ENCODE measurements around the gene DSP.

DSP gene

GRCh38 chr6:7566107-7566506 lies 24.6 kb downstream of the DSP start:
- no peaks in the 10 kb centered on the region for H3K9me3 ChIP-seq (ENCODE audit: control insufficient read depth in 1 of 2, low read length in 2 of 2)
- no peak overlapping the region for H3K4me3 ChIP-seq (ENCODE audit: low read depth in 1 of 2, low read length in 2 of 2)
- H3K27ac ChIP-seq (ENCODE audit: low read length): no peak overlapping the region
- H3K27me3 ChIP-seq (ENCODE audit: low read depth, low read length): no peaks in the 10 kb centered on the region
- no peaks in the 10 kb centered on the region for H3K4me1 ChIP-seq (ENCODE audit: control insufficient read depth in 1 of 2, insufficient read depth in 2 of 2, low read length in 2 of 2)
- peaks cover 0 to 3% of the 10 kb centered on the region in 2 donors for H3K36me3 ChIP-seq (ENCODE audit: control insufficient read depth in 1 of 2, insufficient read depth in 2 of 2, low read length in 2 of 2)

DNA sequence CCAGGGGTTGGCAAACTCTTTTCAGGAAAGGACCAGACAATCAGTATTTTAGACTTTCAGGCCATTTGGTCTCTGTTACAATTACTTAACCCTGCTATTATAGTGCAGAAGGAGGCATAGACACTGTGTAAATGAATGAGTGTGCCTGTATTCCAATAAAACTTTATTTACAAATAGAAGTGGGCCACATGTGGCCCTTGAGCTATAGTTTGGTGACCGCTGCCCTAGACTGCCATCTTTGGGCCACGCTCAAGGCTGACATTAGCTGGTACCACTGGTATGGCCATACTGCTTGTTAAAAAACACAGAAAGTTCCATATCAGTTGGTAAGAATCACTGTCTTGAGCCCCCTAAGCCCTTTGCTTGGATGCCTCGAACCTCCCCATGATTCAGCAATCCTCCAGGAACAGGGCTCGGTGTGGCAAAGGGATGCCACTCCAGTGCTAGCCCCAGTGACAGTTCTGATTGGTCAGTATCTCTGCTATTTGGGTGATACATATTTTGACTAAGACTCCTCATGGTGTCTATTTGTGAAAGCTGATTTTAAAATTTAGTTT lies 25.2 kb downstream of the DSP start:
- Histone ChIP-seq H3K36me3 (ENCODE audit: control insufficient read depth in 1 of 2, insufficient read depth in 2 of 2, low read length in 2 of 2) (peaks cover 0 to 3% of the 10 kb centered on the region in 2 donors), H3K4me3 (ENCODE audit: low read depth in 1 of 2, low read length in 2 of 2) (no peak overlapping the region), H3K27ac (ENCODE audit: low read length) (no peak overlapping the region), H3K4me1 (ENCODE audit: control insufficient read depth in 1 of 2, insufficient read depth in 2 of 2, low read length in 2 of 2) (no peaks in the 10 kb centered on the region), H3K9me3 (ENCODE audit: control insufficient read depth in 1 of 2, low read length in 2 of 2) (no peaks in the 10 kb centered on the region), H3K27me3 (ENCODE audit: low read depth, low read length) (no peaks in the 10 kb centered on the region)

- Histone ChIP-seq H3K36me3 (ENCODE audit: control insufficient read depth in 1 of 2, insufficient read depth in 2 of 2, low read length in 2 of 2) (peaks cover 0 to 3% of the 10 kb centered on the region in 2 donors), H3K27ac (ENCODE audit: low read length) (no peak overlapping the region), H3K9me3 (ENCODE audit: control insufficient read depth in 1 of 2, low read length in 2 of 2) (no peaks in the 10 kb centered on the region)
These were observed 26.6 kb downstream of the DSP start for GRCh38 chr6:7568021-7568420.

DNA sequence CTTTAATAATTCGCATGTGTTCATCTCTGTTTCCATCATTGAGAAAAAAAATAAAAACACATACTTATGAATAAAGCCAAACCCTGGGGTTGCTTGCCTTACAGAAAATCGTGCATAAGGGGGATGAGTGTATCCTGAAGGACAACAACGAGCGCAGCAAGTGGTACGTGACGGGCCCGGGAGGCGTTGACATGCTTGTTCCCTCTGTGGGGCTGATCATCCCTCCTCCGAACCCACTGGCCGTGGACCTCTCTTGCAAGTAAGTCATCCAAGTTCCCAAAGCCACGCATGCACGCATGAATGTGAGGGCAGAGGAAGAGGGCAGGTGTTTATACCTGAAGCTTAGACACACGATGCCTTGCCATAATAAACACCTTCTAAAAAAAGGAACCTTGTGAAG lies 27.6 kb downstream of the DSP start:
- Histone ChIP-seq H3K4me3 (ENCODE audit: low read depth in 1 of 2, low read length in 2 of 2) (no peak overlapping the region), H3K27me3 (ENCODE audit: low read depth, low read length) (no peaks in the 10 kb centered on the region), H3K9me3 (ENCODE audit: control insufficient read depth in 1 of 2, low read length in 2 of 2) (no peaks in the 10 kb centered on the region), H3K4me1 (ENCODE audit: control insufficient read depth in 1 of 2, insufficient read depth in 2 of 2, low read length in 2 of 2) (no peaks in the 10 kb centered on the region), H3K36me3 (ENCODE audit: control insufficient read depth in 1 of 2, insufficient read depth in 2 of 2, low read length in 2 of 2) (peaks cover 0 to 3% of the 10 kb centered on the region in 2 donors), H3K27ac (ENCODE audit: low read length) (no peak overlapping the region)

More at GRCh38 chr6:7568021-7568420, 26.6 kb downstream of the DSP start:
- H3K27me3 ChIP-seq (ENCODE audit: low read depth, low read length): no peaks in the 10 kb centered on the region
- H3K4me1 ChIP-seq (ENCODE audit: control insufficient read depth in 1 of 2, insufficient read depth in 2 of 2, low read length in 2 of 2): no peaks in the 10 kb centered on the region
- no peak overlapping the region for H3K4me3 ChIP-seq (ENCODE audit: low read depth in 1 of 2, low read length in 2 of 2)

DNA sequence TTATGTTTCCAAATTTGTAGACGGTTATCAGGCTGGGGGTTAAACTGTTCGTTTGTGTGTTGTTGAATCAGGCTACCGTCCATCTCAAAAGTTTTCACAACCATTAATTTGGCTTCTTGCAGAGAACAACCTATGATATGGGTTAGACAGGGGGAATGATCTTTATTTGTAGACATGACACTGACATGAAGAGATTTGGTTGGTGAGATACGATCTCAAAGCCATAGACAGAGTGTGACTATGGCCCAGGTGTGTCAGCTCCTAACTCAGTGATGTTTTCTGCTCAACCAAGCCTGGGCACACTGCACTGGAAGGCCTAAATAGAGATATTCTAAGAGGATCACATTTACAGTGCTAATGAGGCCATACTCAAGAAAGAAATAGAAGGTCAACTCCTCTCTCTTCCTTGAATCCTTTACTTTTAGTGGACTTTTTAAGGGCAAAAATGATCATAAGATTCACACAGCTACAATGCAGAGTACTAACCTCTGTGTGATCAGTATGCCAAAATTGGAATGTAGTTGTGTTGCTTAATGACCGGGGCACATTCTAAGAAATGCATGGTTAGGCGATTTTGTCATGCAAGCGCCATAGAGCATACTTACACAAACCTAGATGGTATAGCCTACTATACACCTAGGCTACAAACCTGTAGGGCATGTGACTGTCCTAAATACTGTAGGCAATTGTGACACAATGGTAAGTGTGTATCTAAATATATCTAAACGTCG lies 30.9 kb downstream of the DSP start:
- Histone ChIP-seq H3K36me3 (ENCODE audit: control insufficient read depth in 1 of 2, insufficient read depth in 2 of 2, low read length in 2 of 2) (peaks cover 0 to 3% of the 10 kb centered on the region in 2 donors), H3K4me3 (ENCODE audit: low read depth in 1 of 2, low read length in 2 of 2) (no peak overlapping the region), H3K27ac (ENCODE audit: low read length) (no peak overlapping the region), H3K27me3 (ENCODE audit: low read depth, low read length) (no peaks in the 10 kb centered on the region), H3K4me1 (ENCODE audit: control insufficient read depth in 1 of 2, insufficient read depth in 2 of 2, low read length in 2 of 2) (no peaks in the 10 kb centered on the region), H3K9me3 (ENCODE audit: control insufficient read depth in 1 of 2, low read length in 2 of 2) (no peaks in the 10 kb centered on the region)

DNA sequence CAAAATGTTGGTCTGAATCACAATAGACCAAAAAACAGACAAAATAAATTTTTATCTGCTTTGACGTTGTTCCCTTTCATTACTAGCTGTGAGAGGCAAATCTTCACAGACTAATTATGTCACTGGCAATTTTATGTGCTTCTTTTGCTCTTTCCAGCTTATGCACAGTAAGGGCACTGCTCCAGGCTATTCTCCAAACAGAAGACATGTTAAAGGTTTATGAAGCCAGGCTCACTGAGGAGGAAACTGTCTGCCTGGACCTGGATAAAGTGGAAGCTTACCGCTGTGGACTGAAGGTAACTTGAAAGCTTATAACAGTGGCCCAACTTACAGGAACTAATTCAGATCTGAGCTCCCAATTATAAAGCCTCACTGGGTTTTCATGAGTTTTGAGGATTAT lies 33.0 kb downstream of the DSP start:
- no peaks in the 10 kb centered on the region for H3K4me1 ChIP-seq (ENCODE audit: control insufficient read depth in 1 of 2, insufficient read depth in 2 of 2, low read length in 2 of 2)
- no peaks in the 10 kb centered on the region for H3K27me3 ChIP-seq (ENCODE audit: low read depth, low read length)
- no peaks in the 10 kb centered on the region for H3K36me3 ChIP-seq (ENCODE audit: control insufficient read depth in 1 of 2, insufficient read depth in 2 of 2, low read length in 2 of 2)
- no peak overlapping the region for H3K27ac ChIP-seq (ENCODE audit: low read length)
- H3K9me3 ChIP-seq (ENCODE audit: control insufficient read depth in 1 of 2, low read length in 2 of 2): no peaks in the 10 kb centered on the region
- H3K4me3 ChIP-seq (ENCODE audit: low read depth in 1 of 2, low read length in 2 of 2): no peak overlapping the region

DNA sequence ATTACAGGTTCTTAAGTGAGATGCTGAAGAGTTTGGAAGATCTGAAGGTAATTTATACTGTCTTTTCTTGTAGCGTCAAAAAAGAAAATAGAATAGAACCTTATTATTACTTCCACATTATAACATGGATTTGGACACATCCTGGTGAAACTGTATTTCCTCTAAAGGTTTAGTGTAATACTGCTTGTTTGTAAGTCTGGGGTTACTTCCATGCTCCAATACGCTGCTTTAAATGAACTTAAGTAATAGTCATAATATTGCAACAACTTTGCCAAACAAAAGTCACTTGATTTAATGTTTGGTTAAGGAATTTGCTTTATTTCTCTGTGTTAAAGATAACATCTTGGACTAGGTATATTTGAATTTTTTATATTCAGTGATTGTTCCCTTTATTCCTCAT lies 37.0 kb downstream of the DSP start:
- no peak overlapping the region for H3K27ac ChIP-seq (ENCODE audit: low read length)
- H3K4me3 ChIP-seq (ENCODE audit: low read depth in 1 of 2, low read length in 2 of 2): no peak overlapping the region
- no peaks in the 10 kb centered on the region for H3K9me3 ChIP-seq (ENCODE audit: control insufficient read depth in 1 of 2, low read length in 2 of 2)
- no peaks in the 10 kb centered on the region for H3K4me1 ChIP-seq (ENCODE audit: control insufficient read depth in 1 of 2, insufficient read depth in 2 of 2, low read length in 2 of 2)
- H3K36me3 ChIP-seq (ENCODE audit: control insufficient read depth in 1 of 2, insufficient read depth in 2 of 2, low read length in 2 of 2): no peaks in the 10 kb centered on the region
- H3K27me3 ChIP-seq (ENCODE audit: low read depth, low read length): no peaks in the 10 kb centered on the region

GRCh38 chr6:7578931-7579330 lies 37.5 kb downstream of the DSP start:
- Histone ChIP-seq H3K4me1 (ENCODE audit: control insufficient read depth in 1 of 2, insufficient read depth in 2 of 2, low read length in 2 of 2) (no peaks in the 10 kb centered on the region), H3K27me3 (ENCODE audit: low read depth, low read length) (no peaks in the 10 kb centered on the region), H3K9me3 (ENCODE audit: control insufficient read depth in 1 of 2, low read length in 2 of 2) (no peaks in the 10 kb centered on the region), H3K36me3 (ENCODE audit: control insufficient read depth in 1 of 2, insufficient read depth in 2 of 2, low read length in 2 of 2) (no peaks in the 10 kb centered on the region), H3K27ac (ENCODE audit: low read length) (no peak overlapping the region), H3K4me3 (ENCODE audit: low read depth in 1 of 2, low read length in 2 of 2) (no peak overlapping the region)

GRCh38 chr6:7579851-7580250 lies 38.4 kb downstream of the DSP start:
- Histone ChIP-seq H3K4me1 (ENCODE audit: control insufficient read depth in 1 of 2, insufficient read depth in 2 of 2, low read length in 2 of 2) (no peaks in the 10 kb centered on the region), H3K27ac (ENCODE audit: low read length) (no peak overlapping the region), H3K36me3 (ENCODE audit: control insufficient read depth in 1 of 2, insufficient read depth in 2 of 2, low read length in 2 of 2) (no peaks in the 10 kb centered on the region), H3K27me3 (ENCODE audit: low read depth, low read length) (no peaks in the 10 kb centered on the region), H3K9me3 (ENCODE audit: control insufficient read depth in 1 of 2, low read length in 2 of 2) (no peaks in the 10 kb centered on the region), H3K4me3 (ENCODE audit: low read depth in 1 of 2, low read length in 2 of 2) (no peak overlapping the region)

- H3K27ac ChIP-seq (ENCODE audit: low read length): no peak overlapping the region
- peaks cover 0 to 4% of the 10 kb centered on the region in 2 donors for H3K36me3 ChIP-seq (ENCODE audit: control insufficient read depth in 1 of 2, insufficient read depth in 2 of 2, low read length in 2 of 2)
- H3K4me3 ChIP-seq (ENCODE audit: low read depth in 1 of 2, low read length in 2 of 2): no peak overlapping the region
- H3K27me3 ChIP-seq (ENCODE audit: low read depth, low read length): no peaks in the 10 kb centered on the region
- H3K9me3 ChIP-seq (ENCODE audit: control insufficient read depth in 1 of 2, low read length in 2 of 2): no peaks in the 10 kb centered on the region
- H3K4me1 ChIP-seq (ENCODE audit: control insufficient read depth in 1 of 2, insufficient read depth in 2 of 2, low read length in 2 of 2): no peaks in the 10 kb centered on the region
These were observed 39.1 kb downstream of the DSP start for GRCh38 chr6:7580537-7580926.

DNA sequence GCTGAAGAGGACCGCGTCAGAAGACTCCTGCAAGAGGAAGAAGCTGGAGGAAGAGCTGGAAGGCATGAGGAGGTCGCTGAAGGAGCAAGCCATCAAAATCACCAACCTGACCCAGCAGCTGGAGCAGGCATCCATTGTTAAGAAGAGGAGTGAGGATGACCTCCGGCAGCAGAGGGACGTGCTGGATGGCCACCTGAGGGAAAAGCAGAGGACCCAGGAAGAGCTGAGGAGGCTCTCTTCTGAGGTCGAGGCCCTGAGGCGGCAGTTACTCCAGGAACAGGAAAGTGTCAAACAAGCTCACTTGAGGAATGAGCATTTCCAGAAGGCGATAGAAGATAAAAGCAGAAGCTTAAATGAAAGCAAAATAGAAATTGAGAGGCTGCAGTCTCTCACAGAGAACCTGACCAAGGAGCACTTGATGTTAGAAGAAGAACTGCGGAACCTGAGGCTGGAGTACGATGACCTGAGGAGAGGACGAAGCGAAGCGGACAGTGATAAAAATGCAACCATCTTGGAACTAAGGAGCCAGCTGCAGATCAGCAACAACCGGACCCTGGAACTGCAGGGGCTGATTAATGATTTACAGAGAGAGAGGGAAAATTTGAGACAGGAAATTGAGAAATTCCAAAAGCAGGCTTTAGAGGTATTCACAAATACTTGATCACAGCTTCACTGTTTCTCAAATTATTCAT lies 39.6 kb downstream of the DSP start:
- Histone ChIP-seq H3K4me3 (ENCODE audit: low read depth in 1 of 2, low read length in 2 of 2) (no peak overlapping the region), H3K36me3 (ENCODE audit: control insufficient read depth in 1 of 2, insufficient read depth in 2 of 2, low read length in 2 of 2) (peaks cover 0 to 4% of the 10 kb centered on the region in 2 donors), H3K27me3 (ENCODE audit: low read depth, low read length) (no peaks in the 10 kb centered on the region), H3K27ac (ENCODE audit: low read length) (no peak overlapping the region), H3K4me1 (ENCODE audit: control insufficient read depth in 1 of 2, insufficient read depth in 2 of 2, low read length in 2 of 2) (no peaks in the 10 kb centered on the region), H3K9me3 (ENCODE audit: control insufficient read depth in 1 of 2, low read length in 2 of 2) (no peaks in the 10 kb centered on the region)

Data from muscle layer of duodenum (tissue), 2 donors.